HG02973 (cell line): Measurements from ENCODE around the gene SPATA33.
"Not testable (repeated sequence)": the region's sequence is repeated elsewhere in the genome, so short reads cannot be mapped to it uniquely, and the experiment has no call there.

Experiments used
- ATAC-seq: cut with Tn5 transposase; IDR thresholded peaks from one replicate; pipeline ENCODE4 v1.9.1; 2021; ENCODE audit warnings: moderate library complexity; ENCODE audit not compliant: unreplicated experiment

The SPATA33 gene

GRCh38 chr16:89658221-89658879 lies 714 bp downstream of the SPATA33 start:
- ATAC-seq: no peak

GRCh38 chr16:89660146-89660545 lies 2.5 kb downstream of the SPATA33 start:
- no peak for ATAC-seq

GRCh38 chr16:89661215-89661614 lies 3.6 kb downstream of the SPATA33 start:
- ATAC-seq: no peak

- ATAC-seq: not testable (repeated sequence)
Observed at GRCh38 chr16:89664238-89664637, 6.6 kb downstream of the SPATA33 start.

GRCh38 chr16:89667000-89667399 lies 9.4 kb downstream of the SPATA33 start:
- ATAC-seq: not testable (repeated sequence)

GRCh38 chr16:89667633-89668032 lies 10.0 kb downstream of the SPATA33 start:
- no peak for ATAC-seq

GRCh38 chr16:89668790-89669158 lies 11.1 kb downstream of the SPATA33 start:
- ATAC-seq: no peak

GRCh38 chr16:89669755-89670154 lies 12.1 kb downstream of the SPATA33 start:
- no peak for ATAC-seq

- ATAC-seq: no peak
Observed at GRCh38 chr16:89670496-89671431, 13.1 kb downstream of the SPATA33 start.

GRCh38 chr16:89671565-89671964 lies 13.9 kb downstream of the SPATA33 start:
- not testable (repeated sequence) for ATAC-seq

GRCh38 chr16:89672177-89672941 lies 14.7 kb downstream of the SPATA33 start:
- no peak for ATAC-seq

- ATAC-seq: no peak
Observed at GRCh38 chr16:89678258-89678657, 20.6 kb downstream of the SPATA33 start.

GRCh38 chr16:89685916-89686315 lies 28.3 kb downstream of the SPATA33 start:
- no peak for ATAC-seq

- peak; percentile 69 for ATAC-seq
Observed at GRCh38 chr16:89686520-89687091, 29.0 kb downstream of the SPATA33 start, which contains the start of gene CDK10. Gene CDK10 (plus strand): TSS chr16:89686689. CDS start chr16:89686711, 22 bp downstream.

GRCh38 chr16:89687092-89687940 lies 29.7 kb downstream of the SPATA33 start:
- ATAC-seq: peak; percentile 34

- ATAC-seq: no peak
Observed at GRCh38 chr16:89688395-89688794, 30.8 kb downstream of the SPATA33 start.

GRCh38 chr16:89689142-89689541 lies 31.5 kb downstream of the SPATA33 start:
- no peak for ATAC-seq

GRCh38 chr16:89689621-89690020 lies 32.0 kb downstream of the SPATA33 start:
- not testable (repeated sequence) for ATAC-seq

- ATAC-seq: no peak
Observed at GRCh38 chr16:89690392-89690901, 32.8 kb downstream of the SPATA33 start.
